PC-9 (cell line): Measurements from ENCODE around the gene COL5A1. TPM values are rescaled to one million over a fixed set of nuclear protein-coding genes. Genes with fewer than 3 reads are reported as not detected.

ENCODE experiments used
- BruUV-seq: library from RNA; stranded (reverse); fragments of 400-500 nt; replicated peaks from 2 replicates; lab custom pipeline; 2021; lab: Mats Ljungman, UMichigan
- CTCF ChIA-PET: fragments of 300-600 bp; sonication (Branson Sonifier 250); formaldehyde crosslinking; loops from one replicate; lab custom pipeline; 2022; ENCODE audit warnings: antibody characterized with exemption; lab: Charles Lee
- POLR2A ChIA-PET: fragments of 300-600 bp; sonication (Branson Sonifier 250); formaldehyde crosslinking; loops from one replicate; lab custom pipeline; 2022; ENCODE audit warnings: antibody characterized with exemption; ENCODE audit not compliant: unreplicated experiment; lab: Charles Lee
- DNase-seq, 2 experiments: peaks; one replicate each; pipeline versions ENCODE4 v3.0.0 to v3.0.0-alpha.2; 2015 to 2022; ENCODE audit warnings: mixed read lengths in 1 of 2
- H2AFZ ChIP-seq: fragments of 200-600 bp; sonication (generic); 2 replicates; pipeline ENCODE4 v1.8.1; 2017; ENCODE audit warnings: antibody characterized with exemption
- H3F3A ChIP-seq: fragments of 200-600 bp; sonication (generic); 2 replicates; pipeline ENCODE4 v1.8.1; 2017; ENCODE audit warnings: antibody characterized with exemption, mild to moderate bottlenecking, low read depth; ENCODE audit not compliant: insufficient read depth
- H3K27ac ChIP-seq: fragments of 200-600 bp; sonication (generic); 2 replicates; pipeline ENCODE4 v1.6.1; 2016; ENCODE audit warnings: mixed run types
- H3K27me3 ChIP-seq: fragments of 200-600 bp; sonication (generic); 2 replicates; pipeline ENCODE4 v1.6.1; 2016; ENCODE audit warnings: low read depth, mixed run types; ENCODE audit not compliant: insufficient read depth
- H3K36me3 ChIP-seq: fragments of 200-600 bp; sonication (generic); 2 replicates; pipeline ENCODE4 v1.6.1; 2016; ENCODE audit warnings: low read depth, mixed run types
- H3K4me1 ChIP-seq: fragments of 200-600 bp; sonication (generic); replicated peaks from 2 replicates; pipeline ENCODE4 v1.6.1; 2016; ENCODE audit warnings: mixed run types; ENCODE audit not compliant: insufficient read depth
- H3K4me2 ChIP-seq: fragments of 200-600 bp; sonication (generic); 2 replicates; pipeline ENCODE4 v1.6.1; 2017; ENCODE audit warnings: mixed run types
- H3K4me3 ChIP-seq: fragments of 200-600 bp; sonication (generic); 2 replicates; pipeline ENCODE4 v1.6.1; 2016; ENCODE audit warnings: mixed run types
- H3K79me2 ChIP-seq: fragments of 200-600 bp; sonication (generic); 2 replicates; pipeline ENCODE4 v1.6.1; 2017; ENCODE audit warnings: low read depth, mixed run types
- H3K9me2 ChIP-seq: fragments of 200-600 bp; sonication (generic); 2 replicates; pipeline ENCODE4 v1.8.1; 2017; ENCODE audit warnings: mild to moderate bottlenecking; ENCODE audit not compliant: insufficient read depth
- H3K9me3 ChIP-seq: fragments of 200-600 bp; sonication (generic); 2 replicates; pipeline ENCODE4 v1.8.1; 2016; ENCODE audit warnings: low read depth; ENCODE audit not compliant: insufficient read depth
- H4K20me1 ChIP-seq: fragments of 200-600 bp; sonication (generic); 2 replicates; pipeline ENCODE4 v1.8.1; 2017; ENCODE audit not compliant: insufficient read depth
- EZH2 ChIP-seq: fragments of 200-600 bp; sonication (generic); IDR thresholded peaks from 2 replicates; pipeline ENCODE4 v1.8.0; 2017; ENCODE audit warnings: antibody characterized with exemption, low read depth
- intact Hi-C: fragments of 100-400 bp; cut with micrococcal nuclease; formaldehyde crosslinking; loops from one replicate; pipeline ENCODE4 v1.10.0; 2022; ENCODE audit not compliant: unreplicated experiment
- total RNA-seq: library from RNA; stranded (reverse); gene quantifications from 2 replicates; pipeline ENCODE4 v1.2.3, GENCODE V29; 2021
- TF ChIP-seq, protein P1 (sequence below): fragments of 200-600 bp; sonication (generic); conservative IDR thresholded peaks from 2 replicates; pipeline ENCODE4 v1.6.1; 2017; ENCODE audit warnings: mixed run types, antibody characterized with exemption, mild to moderate bottlenecking, moderate library complexity

The COL5A1 gene
- total RNA-seq, 1 experiment from 2014 or later = 15.2 TPM

GRCh38 chr9:134809826-134810225, 168.2 kb downstream of the COL5A1 start:
- no peaks in the 10 kb centered on the region for H3K36me3 ChIP-seq

DNA sequence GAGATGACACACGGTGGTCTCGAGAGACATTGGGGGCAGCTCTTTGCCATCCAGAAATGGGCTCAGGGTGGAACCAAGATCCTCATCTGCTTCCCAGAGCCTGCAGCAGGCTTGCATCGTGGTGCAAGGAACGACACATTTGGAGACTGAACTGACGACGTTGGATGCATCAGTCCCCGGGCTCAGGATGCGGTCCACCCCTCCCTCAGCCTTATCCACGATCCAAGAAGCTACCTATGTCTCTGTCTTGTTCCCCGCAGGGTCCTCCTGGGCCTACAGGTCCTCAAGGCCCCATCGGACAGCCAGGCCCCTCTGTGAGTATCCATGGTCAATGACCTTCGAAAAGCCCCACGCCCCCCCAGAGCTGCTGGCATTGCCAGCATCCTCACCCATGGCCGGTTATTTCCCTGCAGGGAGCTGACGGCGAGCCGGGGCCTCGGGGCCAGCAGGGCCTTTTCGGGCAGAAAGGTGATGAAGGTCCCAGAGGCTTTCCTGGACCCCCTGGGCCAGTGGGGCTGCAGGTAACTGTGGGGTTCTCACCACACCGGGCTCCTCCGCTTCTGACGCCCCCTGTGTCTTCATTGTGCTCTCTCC, 169.6 kb downstream of the COL5A1 start:
- no TSS peak for BruUV-seq
- no peak for DNase-seq
- H2AFZ ChIP-seq = no peak overlapping the region
- H3K79me2 ChIP-seq = no peaks in the 10 kb centered on the region
- H3K4me3 ChIP-seq = no peak overlapping the region
- no peaks in the 10 kb centered on the region for H3F3A ChIP-seq
- no peaks in the 10 kb centered on the region for H3K36me3 ChIP-seq
- CTCF ChIA-PET = no interaction called here
- intact Hi-C loops = no loop called here
- H3K27me3 ChIP-seq = peaks cover 94% of the 10 kb centered on the region
- no peaks in the 10 kb centered on the region for H4K20me1 ChIP-seq
- POLR2A ChIA-PET = no interaction called here
- H3K9me2 ChIP-seq = no peaks in the 10 kb centered on the region
- no peak overlapping the region for H3K27ac ChIP-seq
- no peak for TF ChIP-seq EZH2
- TF ChIP-seq, protein P1, sequence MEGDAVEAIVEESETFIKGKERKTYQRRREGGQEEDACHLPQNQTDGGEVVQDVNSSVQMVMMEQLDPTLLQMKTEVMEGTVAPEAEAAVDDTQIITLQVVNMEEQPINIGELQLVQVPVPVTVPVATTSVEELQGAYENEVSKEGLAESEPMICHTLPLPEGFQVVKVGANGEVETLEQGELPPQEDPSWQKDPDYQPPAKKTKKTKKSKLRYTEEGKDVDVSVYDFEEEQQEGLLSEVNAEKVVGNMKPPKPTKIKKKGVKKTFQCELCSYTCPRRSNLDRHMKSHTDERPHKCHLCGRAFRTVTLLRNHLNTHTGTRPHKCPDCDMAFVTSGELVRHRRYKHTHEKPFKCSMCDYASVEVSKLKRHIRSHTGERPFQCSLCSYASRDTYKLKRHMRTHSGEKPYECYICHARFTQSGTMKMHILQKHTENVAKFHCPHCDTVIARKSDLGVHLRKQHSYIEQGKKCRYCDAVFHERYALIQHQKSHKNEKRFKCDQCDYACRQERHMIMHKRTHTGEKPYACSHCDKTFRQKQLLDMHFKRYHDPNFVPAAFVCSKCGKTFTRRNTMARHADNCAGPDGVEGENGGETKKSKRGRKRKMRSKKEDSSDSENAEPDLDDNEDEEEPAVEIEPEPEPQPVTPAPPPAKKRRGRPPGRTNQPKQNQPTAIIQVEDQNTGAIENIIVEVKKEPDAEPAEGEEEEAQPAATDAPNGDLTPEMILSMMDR = no peak
- H3K9me3 ChIP-seq = no peaks in the 10 kb centered on the region
- no peaks in the 10 kb centered on the region for H3K4me1 ChIP-seq
- no peak overlapping the region for H3K4me2 ChIP-seq

More at GRCh38 chr9:134809826-134810225, 168.2 kb downstream of the COL5A1 start:
- POLR2A ChIA-PET = no interaction called here
- H4K20me1 ChIP-seq = no peaks in the 10 kb centered on the region
- H3K9me2 ChIP-seq = no peaks in the 10 kb centered on the region
- DNase-seq = no peak
- TF ChIP-seq EZH2 = no peak
- TF ChIP-seq, protein P1 = no peak
- H3K4me1 ChIP-seq = no peaks in the 10 kb centered on the region
- H3F3A ChIP-seq = no peaks in the 10 kb centered on the region
- intact Hi-C loops = no loop called here
- CTCF ChIA-PET = no interaction called here
- H3K27ac ChIP-seq = no peak overlapping the region
- H3K4me2 ChIP-seq = no peak overlapping the region
- peaks cover 92% of the 10 kb centered on the region for H3K27me3 ChIP-seq
- H3K79me2 ChIP-seq = no peaks in the 10 kb centered on the region
- BruUV-seq = no TSS peak
- no peak overlapping the region for H3K4me3 ChIP-seq
- H3K9me3 ChIP-seq = no peaks in the 10 kb centered on the region
- H2AFZ ChIP-seq = no peak overlapping the region

DNA sequence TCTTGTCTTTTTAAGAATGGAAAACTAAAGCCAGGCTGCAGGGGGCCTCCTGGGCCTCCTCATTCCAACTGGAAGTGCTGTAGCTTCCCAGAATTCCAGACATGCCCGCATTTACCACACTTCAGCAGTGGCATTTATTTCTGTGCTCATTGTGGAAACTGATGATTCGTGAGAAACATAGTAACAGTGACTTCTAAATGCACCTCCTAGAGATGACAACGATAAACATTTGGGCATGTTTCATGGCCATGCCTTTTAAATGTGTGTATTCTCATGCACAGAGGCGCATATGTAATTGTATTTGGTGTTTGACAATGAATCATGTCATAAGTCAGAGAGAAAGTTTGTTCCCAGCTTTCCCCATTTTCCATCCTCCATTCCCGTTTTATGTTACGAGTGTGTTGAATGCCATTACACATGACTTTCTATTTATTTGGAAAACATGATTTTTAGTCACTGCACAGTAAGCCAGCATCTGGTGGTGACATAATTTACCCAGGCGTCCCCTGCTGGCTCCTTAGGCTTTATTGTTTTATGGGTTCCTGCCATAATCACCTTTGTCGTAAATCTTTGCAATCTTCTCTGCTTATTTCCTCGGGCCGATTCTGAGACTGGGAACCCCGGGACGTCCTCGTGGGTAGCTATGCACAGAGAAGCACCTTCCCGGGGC, 170.2 kb downstream of the COL5A1 start:
- ChIA-PET POLR2A (no interaction called here), CTCF (no interaction called here)
- Histone ChIP-seq H3K4me2 (no peak overlapping the region), H3K79me2 (no peaks in the 10 kb centered on the region), H3K4me3 (no peak overlapping the region), H3K9me2 (no peaks in the 10 kb centered on the region), H3K27me3 (peaks cover 94% of the 10 kb centered on the region), H2AFZ (no peak overlapping the region), H3K4me1 (no peaks in the 10 kb centered on the region), H3K27ac (no peak overlapping the region), H3K36me3 (no peaks in the 10 kb centered on the region), H3F3A (no peaks in the 10 kb centered on the region), H3K9me3 (no peaks in the 10 kb centered on the region), H4K20me1 (no peaks in the 10 kb centered on the region)
- no peak for DNase-seq
- no peak for TF ChIP-seq EZH2
- TF ChIP-seq, protein P1 = no peak
- BruUV-seq = no TSS peak
- intact Hi-C loops = no loop called here
